HG03103 (cell line): ENCODE results near the gene RBP5.
A peak's percentile ranks its signal among the peaks of the same experiment; 100 is the strongest.
"Not testable (repeated sequence)": the region's sequence is repeated elsewhere in the genome, so short reads cannot be mapped to it uniquely, and the experiment has no call there.

Experiments used
- ATAC-seq: cut with Tn5 transposase; IDR thresholded peaks from one replicate; pipeline ENCODE4 v1.9.1; 2021; ENCODE audit warnings: low read depth; ENCODE audit not compliant: unreplicated experiment

The RBP5 gene

GRCh38 chr12:7123806-7124522, 4.7 kb downstream of the RBP5 start:
- no peak for ATAC-seq

DNA sequence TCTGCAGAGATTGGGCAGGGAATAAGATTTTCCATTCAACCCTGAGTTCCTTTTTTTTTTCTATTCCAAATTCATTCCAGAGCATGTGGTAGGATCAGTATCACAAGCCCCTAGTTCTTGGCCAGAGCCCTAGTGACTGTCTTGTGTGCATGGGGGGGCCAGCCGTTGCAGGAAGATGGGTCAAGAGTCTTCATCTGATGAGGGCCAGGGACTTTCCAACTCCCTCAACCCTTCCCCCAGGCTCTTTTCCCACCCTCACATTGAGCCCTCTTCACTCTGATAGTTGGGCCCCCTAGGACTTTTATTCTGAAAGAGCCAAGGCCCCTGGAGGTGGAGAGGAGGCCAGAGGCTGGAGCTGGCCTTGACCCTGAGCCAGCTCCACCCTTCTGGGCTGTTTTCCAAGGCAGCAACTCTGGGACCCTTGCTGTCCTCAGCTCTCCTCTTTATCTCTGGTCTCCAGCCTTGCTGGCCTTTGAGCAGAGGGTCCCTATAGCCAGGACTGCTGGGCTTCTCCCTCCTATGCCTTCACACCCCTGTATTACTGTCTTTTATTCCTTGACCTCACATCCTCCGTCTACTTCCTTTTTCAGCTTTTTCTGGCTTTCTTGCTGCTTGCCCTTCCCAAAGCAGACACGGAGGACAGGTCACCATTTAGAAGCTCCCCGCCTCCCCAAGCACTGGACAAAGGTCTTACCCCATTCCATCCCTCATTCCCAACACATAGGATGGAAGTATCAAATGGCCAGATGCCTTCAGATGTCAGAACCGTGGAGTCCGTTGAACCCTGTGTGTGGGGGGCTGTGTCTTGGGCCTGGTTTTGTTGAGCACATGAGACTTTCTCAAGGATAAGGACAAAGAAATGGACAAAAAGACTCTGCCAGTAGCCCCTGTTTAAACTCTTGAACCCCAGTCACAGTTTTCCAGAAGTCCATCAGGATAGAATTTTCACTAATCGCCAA, 5.6 kb downstream of the RBP5 start:
- no peak for ATAC-seq

- ATAC-seq: no peak
Observed at GRCh38 chr12:7121324-7121723, 7.4 kb downstream of the RBP5 start.

DNA sequence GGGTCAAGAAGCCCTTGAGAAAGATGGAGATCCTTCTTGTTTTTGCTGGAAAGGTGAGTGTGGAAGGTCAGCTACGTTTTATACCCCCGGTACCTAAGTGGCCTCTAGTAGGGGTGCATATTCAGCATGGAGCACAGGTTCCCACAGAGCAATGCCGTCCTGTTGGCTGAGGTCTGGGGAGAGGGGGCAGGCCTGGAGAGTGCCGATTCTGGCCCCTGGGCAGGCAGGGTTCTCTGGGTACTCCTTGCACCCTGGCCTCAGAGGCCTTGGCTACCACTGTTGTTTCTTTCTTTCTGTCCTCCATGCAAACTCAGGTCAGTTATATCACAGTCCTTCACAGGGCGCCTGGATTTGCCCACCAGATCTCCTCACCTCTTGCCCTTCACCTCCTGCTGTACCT, 8.5 kb downstream of the RBP5 start:
- ATAC-seq: no peak

DNA sequence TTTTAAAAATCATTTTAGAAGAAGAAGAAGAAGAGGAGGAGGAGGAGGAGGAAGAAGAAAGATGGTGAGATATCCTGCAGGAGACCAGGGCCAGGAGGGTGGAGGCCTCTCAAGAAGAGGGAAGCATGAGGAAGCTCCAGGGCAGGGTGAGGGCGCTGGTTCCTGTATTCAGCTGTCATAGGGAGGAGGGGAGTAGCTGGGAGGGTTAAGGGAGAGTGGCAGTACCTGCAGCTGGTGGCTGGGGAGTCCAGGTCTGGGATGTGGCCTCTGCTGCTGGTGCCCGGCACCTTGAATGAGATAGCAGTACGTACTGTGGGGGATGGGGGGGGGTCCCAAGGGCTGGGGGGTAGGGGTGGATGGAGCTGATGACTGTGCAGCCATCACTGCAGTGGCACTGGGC, 9.8 kb downstream of the RBP5 start:
- ATAC-seq: no peak

DNA sequence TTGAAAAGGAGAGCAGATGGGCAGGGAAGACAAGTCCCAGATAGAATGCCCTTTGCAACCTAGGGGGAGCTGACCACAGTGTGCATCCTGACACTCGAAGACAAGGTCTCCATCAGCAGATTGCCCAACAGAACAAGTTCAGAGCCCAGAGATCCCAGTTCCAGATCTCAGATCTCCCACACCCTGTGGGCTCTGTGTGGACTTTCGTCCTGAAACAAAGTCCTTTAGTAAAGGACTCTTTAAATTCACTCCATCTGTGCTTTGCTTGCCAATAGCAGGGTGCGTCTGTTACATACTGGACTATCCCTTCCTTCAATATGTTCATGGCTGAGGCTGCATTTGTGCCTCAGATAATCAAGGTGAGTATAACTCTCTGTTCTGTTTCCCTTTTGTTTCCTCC, 11.0 kb downstream of the RBP5 start:
- no peak for ATAC-seq

- ATAC-seq: no peak
Observed at GRCh38 chr12:7116916-7117315, 11.8 kb downstream of the RBP5 start.

- ATAC-seq: no peak
Observed at GRCh38 chr12:7116196-7116595, 12.5 kb downstream of the RBP5 start.

DNA sequence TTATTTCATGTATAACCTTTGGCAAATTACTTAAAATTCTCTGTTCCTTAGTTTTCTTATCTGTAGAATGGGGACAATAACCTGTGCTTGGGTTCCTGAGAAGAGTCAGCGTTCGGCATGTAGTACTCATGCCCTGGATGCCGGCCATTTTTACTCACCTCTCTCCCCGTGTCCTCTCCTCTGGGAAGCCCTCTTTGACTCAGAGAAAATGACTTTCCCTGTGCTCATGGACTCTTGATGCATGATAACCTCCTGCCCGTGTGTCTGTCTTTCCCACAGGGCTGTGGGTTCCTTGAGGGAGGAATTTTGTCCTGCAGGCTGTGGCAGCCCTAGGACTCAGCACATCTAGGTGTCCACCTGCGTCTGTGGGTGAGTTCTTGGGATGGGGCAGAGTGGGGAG, 13.8 kb downstream of the RBP5 start:
- no peak for ATAC-seq

- ATAC-seq: no peak
Observed at GRCh38 chr12:7114008-7114407, 14.7 kb downstream of the RBP5 start.

DNA sequence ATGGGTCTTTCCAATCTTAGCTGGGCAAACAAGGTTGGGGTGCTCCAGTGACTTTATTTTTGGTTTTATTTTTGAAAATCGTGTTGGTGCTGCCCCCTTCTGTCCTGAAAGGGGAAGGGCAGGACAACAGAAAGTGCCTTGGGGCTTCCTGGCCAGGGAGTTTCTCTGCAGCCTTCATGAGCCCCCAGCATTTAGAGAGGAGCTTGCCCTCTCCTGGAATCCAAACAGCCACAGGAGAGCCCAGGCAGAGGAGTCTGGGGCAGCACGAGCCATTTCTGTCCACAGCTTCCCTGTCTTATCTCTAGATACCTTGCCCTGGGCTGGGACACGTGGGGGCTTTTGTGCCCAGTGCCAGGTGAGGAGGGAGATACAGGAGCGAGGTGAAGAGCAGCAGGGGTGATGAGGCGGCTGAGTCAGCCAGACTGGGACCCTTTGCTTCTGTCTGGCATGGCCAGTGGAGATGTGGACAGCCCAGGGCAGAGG, 15.3 kb downstream of the RBP5 start:
- no peak for ATAC-seq

DNA sequence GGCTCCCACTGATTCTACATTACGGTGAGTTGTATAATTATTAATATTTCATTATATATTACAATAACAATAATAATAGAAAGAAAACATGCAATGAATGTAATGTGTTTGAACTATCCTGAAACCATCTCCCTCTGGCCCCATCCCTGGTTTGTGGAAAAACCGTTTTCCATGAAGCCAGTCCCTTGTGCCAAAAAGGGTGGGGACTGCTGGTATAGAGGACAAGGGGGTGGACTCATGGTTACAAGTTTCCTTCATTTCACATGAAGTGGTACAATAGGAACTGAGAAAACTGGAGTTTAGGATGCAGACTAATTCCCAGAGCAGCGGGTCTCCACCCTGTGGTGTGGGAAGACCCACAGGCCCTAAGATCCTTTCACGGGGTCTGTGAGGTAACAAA, 16.6 kb downstream of the RBP5 start:
- no peak for ATAC-seq

DNA sequence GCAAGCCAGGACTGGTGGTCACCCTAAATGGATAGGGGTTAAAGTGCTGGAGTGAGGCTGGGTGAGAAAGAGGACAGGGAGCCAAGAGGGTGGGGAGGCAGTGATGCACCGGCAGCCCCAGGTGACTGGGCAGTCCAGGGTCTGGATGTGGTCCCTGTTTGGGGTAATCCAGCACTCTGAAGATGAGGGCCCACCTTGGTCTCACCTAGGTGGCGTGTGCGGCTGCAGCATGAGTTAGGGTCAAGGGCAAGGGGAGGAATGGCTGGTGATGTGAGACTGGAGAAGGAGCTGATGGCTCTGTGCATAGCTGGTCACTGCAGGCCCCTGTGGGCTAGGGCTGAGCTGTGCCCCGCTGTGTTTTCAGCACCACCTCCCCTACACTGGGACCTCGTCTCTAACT, 18.0 kb downstream of the RBP5 start:
- ATAC-seq: no peak

- ATAC-seq: no peak
Observed at GRCh38 chr12:7109572-7109920, 19.1 kb downstream of the RBP5 start.

- ATAC-seq: no peak
Observed at GRCh38 chr12:7108796-7109571, 19.7 kb downstream of the RBP5 start, which contains the start of gene C1RL. Gene C1RL, minus strand, starts transcription at chr12:7109214. Its CDS starts 34 bp downstream, at chr12:7109180.

GRCh38 chr12:7108003-7108795, 20.5 kb downstream of the RBP5 start:
- ATAC-seq: peak; percentile 73

DNA sequence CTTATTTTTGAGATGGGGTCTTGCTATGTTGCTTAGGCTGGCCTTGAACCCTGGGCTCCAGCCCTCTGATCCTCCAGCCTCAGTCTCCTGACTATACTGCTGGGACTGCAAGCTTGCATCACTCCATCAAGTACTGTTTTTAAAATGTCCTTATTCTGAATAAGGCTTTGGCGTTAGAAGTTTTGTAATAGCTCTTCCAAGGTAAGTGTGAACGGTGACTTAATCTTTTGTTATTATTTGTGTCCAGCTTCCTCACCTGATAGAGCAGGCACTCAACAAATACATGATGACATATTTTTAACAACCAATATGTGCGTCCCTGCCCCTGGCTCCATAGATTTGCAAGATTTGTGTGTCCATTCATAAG, 21.1 kb downstream of the RBP5 start:
- no peak for ATAC-seq

- not testable (repeated sequence) for ATAC-seq
Observed at GRCh38 chr12:7107181-7107580, 21.5 kb downstream of the RBP5 start.

DNA sequence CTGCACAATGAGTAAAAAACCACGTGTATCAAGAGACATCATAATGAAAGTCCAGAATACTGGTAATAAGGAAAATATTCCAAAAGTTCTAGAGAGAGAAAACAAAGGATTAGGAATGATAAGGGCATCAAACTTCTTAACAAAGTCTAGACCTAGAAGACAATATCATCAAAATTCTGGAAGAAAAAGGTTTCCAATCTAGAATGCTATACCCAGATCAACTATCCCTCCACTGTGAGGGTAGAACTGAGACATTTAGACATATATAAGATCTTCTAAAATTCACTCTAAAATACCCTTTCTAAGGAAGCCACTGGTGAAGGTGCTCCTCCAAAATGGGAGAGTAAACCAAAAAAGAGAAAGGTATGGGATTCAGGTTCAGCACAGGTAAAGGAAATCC, 22.6 kb downstream of the RBP5 start:
- no peak for ATAC-seq
